Peyer's patch (tissue), 4 donors: Measurements from ENCODE around the gene ILKAP. TPM values are rescaled to one million over a fixed set of nuclear protein-coding genes. Genes with fewer than 3 reads are reported as not detected.

Experiments
- DNase-seq, 3 donors: peaks; one replicate each; pipeline ENCODE4 v3.0.0-alpha.2; 2017 to 2019
- H3K27ac ChIP-seq, 4 donors: fragments of 200-600 bp; sonication (generic); one replicate each; pipeline ENCODE4 v1.5.1; 2016 to 2019
- H3K27me3 ChIP-seq, 2 donors: fragments of 200-600 bp; sonication (generic); one replicate each; pipeline ENCODE4 v1.5.1; 2019
- H3K36me3 ChIP-seq, 3 donors: fragments of 200-600 bp; sonication (generic); one replicate each; pipeline ENCODE4 v1.5.1; 2016 to 2019
- H3K4me1 ChIP-seq, 4 donors: fragments of 200-600 bp; sonication (generic); one replicate each; pipeline ENCODE4 v1.5.1; 2016 to 2019
- H3K4me3 ChIP-seq, 4 donors: fragments of 200-600 bp; sonication (generic); 1 replicate in 3 of 4; 2 replicates in 1 of 4; pipeline ENCODE4 v1.5.1; 2016 to 2019; ENCODE audit warnings: mild to moderate bottlenecking in 1 of 4
- H3K9me3 ChIP-seq, 4 donors: fragments of 200-600 bp; sonication (generic); one replicate each; pipeline ENCODE4 v1.5.1; 2016 to 2019; ENCODE audit warnings: mild to moderate bottlenecking in 1 of 4
- CTCF ChIP-seq, 6 experiments: fragments of 450-650 bp in 4 of 6; fragments of 200-600 bp in 2 of 6; sonication (generic) in 1 of 6; IDR thresholded peaks; one replicate each; pipeline ENCODE4 v1.5.1; 2017 to 2019; ENCODE audit warnings: antibody characterized with exemption in 6 of 6, mild to moderate bottlenecking in 3 of 6, moderate library complexity in 1 of 6
- POLR2A ChIP-seq, 2 donors: fragments of 450-650 bp; IDR thresholded peaks; one replicate each; pipeline ENCODE4 v1.5.1; 2017; ENCODE audit warnings: antibody characterized with exemption in 2 of 2, mild to moderate bottlenecking in 2 of 2, moderate library complexity in 2 of 2
- total RNA-seq, 4 donors: library from RNA; depleted of rRNA; stranded (reverse); fragments of >200 nt; gene quantifications; one replicate each; pipeline ENCODE4 v1.1.0, GENCODE V29; 2016

Gene ILKAP
- total RNA-seq, 4 donors from 2014 or later, result 35.7 to 52.4 (median 43.8) TPM

- Histone ChIP-seq H3K9me3 (no peaks in the 10 kb centered on the region), H3K4me1 (peaks cover 0 to 31% (median 14%) of the 10 kb centered on the region in 4 donors), H3K4me3 (no peak overlapping the region), H3K27me3 (peaks cover 0 to 23% of the 10 kb centered on the region in 2 donors), H3K36me3 (no peaks in the 10 kb centered on the region), H3K27ac (no peak overlapping the region)
- DNase-seq, result peak in 1 of 3 donors; percentile 42
- no peak for TF ChIP-seq POLR2A (IDR thresholded peaks at IDR 0.05)
- TF ChIP-seq CTCF (IDR thresholded peaks at IDR 0.05), result no peak
Observed at GRCh38 chr2:238161291-238162051, 42.0 kb downstream of the ILKAP start.

- Histone ChIP-seq H3K36me3 (no peaks in the 10 kb centered on the region), H3K4me3 (peak overlapping the region in 1 of 4 donors; percentile 2), H3K4me1 (peaks cover 0 to 31% (median 14%) of the 10 kb centered on the region in 4 donors), H3K27me3 (peaks cover 0 to 23% of the 10 kb centered on the region in 2 donors), H3K9me3 (no peaks in the 10 kb centered on the region), H3K27ac (no peak overlapping the region)
- DNase-seq, result peak in 2 of 3 donors; percentile 34 to 50
- TF ChIP-seq CTCF (IDR thresholded peaks at IDR 0.05) (peak in 1 of 6 experiments; percentile 16), POLR2A (IDR thresholded peaks at IDR 0.05) (no peak)
Observed at GRCh38 chr2:238160206-238161129, 43.0 kb downstream of the ILKAP start.

- no peaks in the 10 kb centered on the region for H3K9me3 ChIP-seq
- H3K27me3 ChIP-seq, result peaks cover 0 to 23% of the 10 kb centered on the region in 2 donors
- no peak overlapping the region for H3K27ac ChIP-seq
- peak overlapping the region in 3 of 4 donors; percentile 40 to 53 (median 48) for H3K4me3 ChIP-seq
- DNase-seq, result peak in 1 of 3 donors; percentile 41
- no peak for TF ChIP-seq CTCF (IDR thresholded peaks at IDR 0.05)
- TF ChIP-seq POLR2A (IDR thresholded peaks at IDR 0.05), result no peak
- peaks cover 0 to 31% (median 14%) of the 10 kb centered on the region in 4 donors for H3K4me1 ChIP-seq
- no peaks in the 10 kb centered on the region for H3K36me3 ChIP-seq
Observed at GRCh38 chr2:238159661-238160205, 43.8 kb downstream of the ILKAP start.

GRCh38 chr2:238159071-238159539, 44.4 kb downstream of the ILKAP start:
- H3K9me3 ChIP-seq, result no peaks in the 10 kb centered on the region
- H3K4me1 ChIP-seq, result peaks cover 0 to 28% (median 13%) of the 10 kb centered on the region in 4 donors
- H3K27me3 ChIP-seq, result peaks cover 0 to 21% of the 10 kb centered on the region in 2 donors
- TF ChIP-seq POLR2A (IDR thresholded peaks at IDR 0.05), result no peak
- no peak for TF ChIP-seq CTCF (IDR thresholded peaks at IDR 0.05)
- H3K36me3 ChIP-seq, result no peaks in the 10 kb centered on the region
- H3K27ac ChIP-seq, result no peak overlapping the region
- peak in 1 of 3 donors; percentile 49 for DNase-seq
- peak overlapping the region; percentile 15 to 53 (median 44) for H3K4me3 ChIP-seq

DNA sequence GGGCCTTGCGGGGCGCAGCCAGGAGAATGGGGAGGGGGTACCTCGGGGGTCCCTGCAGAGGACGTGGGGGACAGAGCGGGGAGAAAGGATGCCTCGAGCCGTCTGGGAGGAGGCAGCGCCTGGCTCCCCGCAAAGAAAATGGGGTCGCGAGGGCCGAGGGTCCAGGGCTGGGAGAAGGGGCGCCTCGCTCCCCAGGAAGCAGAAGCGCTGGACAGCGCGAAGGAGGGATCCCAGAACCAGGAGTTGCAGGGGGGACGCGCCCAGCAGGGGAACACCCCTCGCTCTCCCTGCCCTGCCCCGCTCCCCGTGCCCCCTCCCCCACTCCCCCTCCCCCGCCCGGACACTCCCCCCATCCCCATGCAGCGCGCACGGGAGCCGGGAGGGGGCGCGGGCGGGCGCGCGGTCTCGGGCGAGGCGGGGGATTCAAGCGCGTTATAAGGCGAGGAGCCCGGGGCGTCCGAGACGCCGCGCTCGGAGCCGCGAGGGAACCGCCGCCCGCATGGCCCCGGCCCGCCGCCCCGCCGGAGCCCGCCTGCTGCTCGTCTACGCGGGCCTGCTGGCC, 44.9 kb downstream of the ILKAP start, which contains the start of gene ERFE:
Gene ERFE (plus strand): TSS at position 462 of the 562 bp plus-strand sequence. CDS start 38 bp downstream, at position 500.
- Histone ChIP-seq H3K27me3 (peaks cover 0 to 18% of the 10 kb centered on the region in 2 donors), H3K27ac (no peak within 1 kb of the TSS)

More for the DNA sequence above, 44.9 kb downstream of the ILKAP start, which contains the start of gene ERFE:
- TF ChIP-seq POLR2A (IDR thresholded peaks at IDR 0.05), result no peak
- peak in 4 of 6 experiments; percentile 12 to 49 (median 30) for TF ChIP-seq CTCF (IDR thresholded peaks at IDR 0.05)
- peak in 2 of 3 donors; percentile 32 to 65 for DNase-seq
- Histone ChIP-seq H3K36me3 (no peaks in the 10 kb centered on the region), H3K4me3 (peak within 1 kb of the TSS; percentile 15 to 53 (median 44)), H3K4me1 (peaks cover 0 to 23% (median 10%) of the 10 kb centered on the region in 4 donors), H3K9me3 (no peaks in the 10 kb centered on the region)
